NT2/D1 (cell line): ENCODE data around the gene DSC2.
"Not testable (repeated sequence)": the region's sequence is repeated elsewhere in the genome, so short reads cannot be mapped to it uniquely, and the experiment has no call there.

Experiments used
- DNase-seq: peaks from one replicate; pipeline ENCODE4 v3.0.0-alpha.2; 2011; ENCODE audit warnings: low read depth, low spot score
- H3K27me3 ChIP-seq: 2 replicates; pipeline ENCODE4 v1.6.0; 2011; ENCODE audit warnings: mild to moderate bottlenecking; ENCODE audit not compliant: insufficient read length, insufficient read depth
- H3K36me3 ChIP-seq: 2 replicates; pipeline ENCODE4 v1.6.1; 2011; ENCODE audit warnings: mild to moderate bottlenecking, low read length, mixed read lengths; ENCODE audit not compliant: insufficient read depth, insufficient read length
- H3K4me1 ChIP-seq: 2 replicates; pipeline ENCODE4 v1.5.1; 2011; ENCODE audit not compliant: insufficient read depth, insufficient read length
- H3K4me3 ChIP-seq: 2 replicates; pipeline ENCODE4 v1.5.1; 2011; ENCODE audit warnings: low read depth; ENCODE audit not compliant: insufficient read length
- H3K9ac ChIP-seq: 2 replicates; pipeline ENCODE4 v1.6.0; 2011; ENCODE audit warnings: low read depth; ENCODE audit not compliant: insufficient read length
- H3K9me3 ChIP-seq: 2 replicates; pipeline ENCODE4 v1.5.1; 2011; ENCODE audit warnings: mild to moderate bottlenecking, low read length; ENCODE audit not compliant: insufficient read depth
- SUZ12 ChIP-seq: IDR thresholded peaks from 2 replicates; pipeline ENCODE4 v1.6.1; 2011; ENCODE audit not compliant: insufficient read length, insufficient read depth; ENCODE audit errors: extremely low read depth
- YY1 ChIP-seq: IDR thresholded peaks from 2 replicates; pipeline ENCODE4 v1.6.1; 2011; ENCODE audit not compliant: insufficient read length, insufficient read depth
- ZNF274 ChIP-seq: IDR thresholded peaks from 2 replicates; pipeline ENCODE4 v1.6.1; 2011; ENCODE audit warnings: mild to moderate bottlenecking, low read depth, low read length

The DSC2 gene

GRCh38 chr18:31042084-31042405 is 60.2 kb downstream of the DSC2 start:
- Histone ChIP-seq H3K9ac (peak overlapping the region; percentile 67), H3K9me3 (no peaks in the 10 kb centered on the region)

GRCh38 chr18:31041271-31042083 is 60.7 kb downstream of the DSC2 start:
- DNase-seq, result peak; percentile 3
- TF ChIP-seq SUZ12 (no peak), YY1 (no peak), ZNF274 (no peak)
- Histone ChIP-seq H3K36me3 (no peaks in the 10 kb centered on the region), H3K9ac (peak overlapping the region; percentile 32), H3K4me1 (no peaks in the 10 kb centered on the region), H3K4me3 (peak overlapping the region; percentile 56), H3K9me3 (no peaks in the 10 kb centered on the region), H3K27me3 (peaks cover 64% of the 10 kb centered on the region)

More at GRCh38 chr18:31042084-31042405, 60.2 kb downstream of the DSC2 start:
- DNase-seq, result no peak
- Histone ChIP-seq H3K4me3 (peak overlapping the region; percentile 56), H3K36me3 (no peaks in the 10 kb centered on the region), H3K27me3 (peaks cover 64% of the 10 kb centered on the region), H3K4me1 (no peaks in the 10 kb centered on the region)
- TF ChIP-seq ZNF274 (no peak), YY1 (no peak), SUZ12 (peak; percentile 66)

GRCh38 chr18:31040686-31041270 is 61.4 kb downstream of the DSC2 start:
- H3K9me3 ChIP-seq, result no peaks in the 10 kb centered on the region
- H3K4me3 ChIP-seq, result no peak overlapping the region
- H3K4me1 ChIP-seq, result no peaks in the 10 kb centered on the region
- no peaks in the 10 kb centered on the region for H3K36me3 ChIP-seq
- peaks cover 64% of the 10 kb centered on the region for H3K27me3 ChIP-seq
- H3K9ac ChIP-seq, result peak overlapping the region; percentile 32
- no peak for TF ChIP-seq ZNF274
- no peak for DNase-seq

GRCh38 chr18:31039426-31039825 is 62.8 kb downstream of the DSC2 start:
- TF ChIP-seq YY1 (no peak), ZNF274 (no peak), SUZ12 (no peak)
- Histone ChIP-seq H3K9me3 (no peaks in the 10 kb centered on the region), H3K36me3 (no peaks in the 10 kb centered on the region), H3K4me3 (no peak overlapping the region), H3K27me3 (peaks cover 60% of the 10 kb centered on the region), H3K4me1 (no peaks in the 10 kb centered on the region), H3K9ac (no peak overlapping the region)
- no peak for DNase-seq

GRCh38 chr18:31037686-31038085 is 64.5 kb downstream of the DSC2 start:
- not testable (repeated sequence) for H3K4me3 ChIP-seq, H3K9me3 ChIP-seq, H3K4me1 ChIP-seq, H3K36me3 ChIP-seq, DNase-seq, H3K9ac ChIP-seq
- H3K27me3 ChIP-seq, result peaks cover 42% of the 10 kb centered on the region

GRCh38 chr18:31034541-31034940 is 67.7 kb downstream of the DSC2 start:
- Histone ChIP-seq H3K4me1 (no peaks in the 10 kb centered on the region), H3K9me3 (no peaks in the 10 kb centered on the region), H3K4me3 (no peak overlapping the region), H3K36me3 (no peaks in the 10 kb centered on the region), H3K27me3 (peaks cover 11% of the 10 kb centered on the region), H3K9ac (no peak overlapping the region)
- DNase-seq, result no peak
- TF ChIP-seq SUZ12 (no peak), ZNF274 (no peak), YY1 (no peak)

GRCh38 chr18:31030574-31031278 is 71.5 kb downstream of the DSC2 start:
- Histone ChIP-seq H3K4me1 (no peaks in the 10 kb centered on the region), H3K4me3 (no peak overlapping the region), H3K9ac (no peak overlapping the region), H3K36me3 (no peaks in the 10 kb centered on the region), H3K27me3 (no peaks in the 10 kb centered on the region), H3K9me3 (no peaks in the 10 kb centered on the region)
- TF ChIP-seq SUZ12, result no peak
- TF ChIP-seq YY1, result no peak
- no peak for TF ChIP-seq ZNF274
- DNase-seq, result no peak
